Measurements from ENCODE around the gene BCCIP. TPM values are rescaled to one million over a fixed set of nuclear protein-coding genes. Genes with fewer than 3 reads are reported as not detected.

Gene BCCIP
- total RNA-seq, 1 donor from 2014 or later = 68.1 TPM

GRCh38 chr10:125844751-125845221 lies 21.4 kb downstream of the BCCIP start:
- Histone ChIP-seq H3K4me1 (ENCODE audit: insufficient read depth, low read length) (peaks cover 4% of the 10 kb centered on the region), H4K20me1 (ENCODE audit: insufficient read depth, low read length) (peaks cover 13% of the 10 kb centered on the region), H3K79me2 (ENCODE audit: insufficient read depth, low read length) (no peaks in the 10 kb centered on the region), H2AFZ (ENCODE audit: low read depth, low read length) (no peak overlapping the region), H3K9ac (ENCODE audit: low read length) (no peak overlapping the region), H3K9me3 (ENCODE audit: insufficient read depth, low read depth, low read length) (no peaks in the 10 kb centered on the region), H3K36me3 (ENCODE audit: insufficient read depth, low read length) (peaks cover 18% of the 10 kb centered on the region), H3K4me2 (ENCODE audit: low read length) (no peak overlapping the region), H3K4me3 (ENCODE audit: insufficient read depth, low read depth, low read length) (no peak overlapping the region), H3K27ac (ENCODE audit: low read depth, low read length) (no peak overlapping the region), H3K27me3 (ENCODE audit: insufficient read depth, low read length) (no peaks in the 10 kb centered on the region)
- no peaks in the 10 kb centered on the region for H3K9me3 Mint-ChIP-seq (ENCODE audit: unreplicated experiment)
- DNase-seq (ENCODE audit: low read depth) = no peak
- no peak for FAIRE-seq
- no peak overlapping the region for H3K27ac Mint-ChIP-seq (ENCODE audit: unreplicated experiment)
- peaks cover 6% of the 10 kb centered on the region for H3K4me1 Mint-ChIP-seq (ENCODE audit: low read depth, unreplicated experiment)
- H3K36me3 Mint-ChIP-seq (ENCODE audit: low read depth, unreplicated experiment) = peaks cover 21% of the 10 kb centered on the region
- H3K27me3 Mint-ChIP-seq (ENCODE audit: low read depth, unreplicated experiment) = no peaks in the 10 kb centered on the region
- TF ChIP-seq CTCF (IDR thresholded peaks at IDR 0.05; ENCODE audit: insufficient read depth, low read depth, low read length) = no peak
- TF ChIP-seq EZH2 (IDR thresholded peaks at IDR 0.05; ENCODE audit: insufficient read depth, low read length) = no peak
- no peak overlapping the region for H3K4me3 Mint-ChIP-seq (ENCODE audit: unreplicated experiment)

GRCh38 chr10:125845617-125846016 lies 22.3 kb downstream of the BCCIP start:
- H3K27me3 Mint-ChIP-seq (ENCODE audit: low read depth, unreplicated experiment) = no peaks in the 10 kb centered on the region
- no peaks in the 10 kb centered on the region for H3K79me2 ChIP-seq (ENCODE audit: insufficient read depth, low read length)
- H3K9me3 Mint-ChIP-seq (ENCODE audit: unreplicated experiment) = no peaks in the 10 kb centered on the region
- no peak for FAIRE-seq
- peaks cover 17% of the 10 kb centered on the region for H3K36me3 Mint-ChIP-seq (ENCODE audit: low read depth, unreplicated experiment)
- peaks cover 4% of the 10 kb centered on the region for H3K4me1 ChIP-seq (ENCODE audit: insufficient read depth, low read length)
- no peak overlapping the region for H3K4me3 Mint-ChIP-seq (ENCODE audit: unreplicated experiment)
- DNase-seq (ENCODE audit: low read depth) = no peak
- peaks cover 19% of the 10 kb centered on the region for H3K36me3 ChIP-seq (ENCODE audit: insufficient read depth, low read length)
- no peaks in the 10 kb centered on the region for H3K27me3 ChIP-seq (ENCODE audit: insufficient read depth, low read length)
- H3K4me3 ChIP-seq (ENCODE audit: insufficient read depth, low read depth, low read length) = no peak overlapping the region
- H3K4me2 ChIP-seq (ENCODE audit: low read length) = no peak overlapping the region
- no peak overlapping the region for H3K9ac ChIP-seq (ENCODE audit: low read length)
- no peaks in the 10 kb centered on the region for H3K9me3 ChIP-seq (ENCODE audit: insufficient read depth, low read depth, low read length)
- H3K27ac ChIP-seq (ENCODE audit: low read depth, low read length) = no peak overlapping the region
- no peak overlapping the region for H2AFZ ChIP-seq (ENCODE audit: low read depth, low read length)
- TF ChIP-seq EZH2 (IDR thresholded peaks at IDR 0.05; ENCODE audit: insufficient read depth, low read length) (no peak), CTCF (IDR thresholded peaks at IDR 0.05; ENCODE audit: insufficient read depth, low read depth, low read length) (no peak)
- peaks cover 5% of the 10 kb centered on the region for H4K20me1 ChIP-seq (ENCODE audit: insufficient read depth, low read length)
- H3K27ac Mint-ChIP-seq (ENCODE audit: unreplicated experiment) = no peak overlapping the region
- peaks cover 6% of the 10 kb centered on the region for H3K4me1 Mint-ChIP-seq (ENCODE audit: low read depth, unreplicated experiment)

- no peak for DNase-seq (ENCODE audit: low read depth)
- H2AFZ ChIP-seq (ENCODE audit: low read depth, low read length) = no peak overlapping the region
- H3K4me3 ChIP-seq (ENCODE audit: insufficient read depth, low read depth, low read length) = no peak overlapping the region
- Mint-ChIP-seq H3K4me3 (ENCODE audit: unreplicated experiment) (no peak overlapping the region), H3K4me1 (ENCODE audit: low read depth, unreplicated experiment) (peaks cover 6% of the 10 kb centered on the region), H3K9me3 (ENCODE audit: unreplicated experiment) (no peaks in the 10 kb centered on the region), H3K27me3 (ENCODE audit: low read depth, unreplicated experiment) (no peaks in the 10 kb centered on the region), H3K36me3 (ENCODE audit: low read depth, unreplicated experiment) (peaks cover 12% of the 10 kb centered on the region), H3K27ac (ENCODE audit: unreplicated experiment) (no peak overlapping the region)
- H3K4me2 ChIP-seq (ENCODE audit: low read length) = no peak overlapping the region
- no peak overlapping the region for H3K9ac ChIP-seq (ENCODE audit: low read length)
- peaks cover 15% of the 10 kb centered on the region for H3K36me3 ChIP-seq (ENCODE audit: insufficient read depth, low read length)
- H4K20me1 ChIP-seq (ENCODE audit: insufficient read depth, low read length) = peaks cover 3% of the 10 kb centered on the region
- H3K27me3 ChIP-seq (ENCODE audit: insufficient read depth, low read length) = no peaks in the 10 kb centered on the region
- no peaks in the 10 kb centered on the region for H3K79me2 ChIP-seq (ENCODE audit: insufficient read depth, low read length)
- H3K27ac ChIP-seq (ENCODE audit: low read depth, low read length) = no peak overlapping the region
- no peaks in the 10 kb centered on the region for H3K4me1 ChIP-seq (ENCODE audit: insufficient read depth, low read length)
- H3K9me3 ChIP-seq (ENCODE audit: insufficient read depth, low read depth, low read length) = no peaks in the 10 kb centered on the region
- no peak for FAIRE-seq
- TF ChIP-seq EZH2 (IDR thresholded peaks at IDR 0.05; ENCODE audit: insufficient read depth, low read length) = no peak
- no peak for TF ChIP-seq CTCF (IDR thresholded peaks at IDR 0.05; ENCODE audit: insufficient read depth, low read depth, low read length)
These were observed 23.5 kb downstream of the BCCIP start for GRCh38 chr10:125846894-125847293.

Measured in astrocyte (in vitro differentiated cells and primary cell).